ENCODE results near the gene GABBR1. TPM values are rescaled to one million over a fixed set of nuclear protein-coding genes. Genes with fewer than 3 reads are reported as not detected.

The GABBR1 gene
- total and polyA plus RNA-seq, 2 donors from 2014 or later: 12.7 to 46.7 TPM

DNA sequence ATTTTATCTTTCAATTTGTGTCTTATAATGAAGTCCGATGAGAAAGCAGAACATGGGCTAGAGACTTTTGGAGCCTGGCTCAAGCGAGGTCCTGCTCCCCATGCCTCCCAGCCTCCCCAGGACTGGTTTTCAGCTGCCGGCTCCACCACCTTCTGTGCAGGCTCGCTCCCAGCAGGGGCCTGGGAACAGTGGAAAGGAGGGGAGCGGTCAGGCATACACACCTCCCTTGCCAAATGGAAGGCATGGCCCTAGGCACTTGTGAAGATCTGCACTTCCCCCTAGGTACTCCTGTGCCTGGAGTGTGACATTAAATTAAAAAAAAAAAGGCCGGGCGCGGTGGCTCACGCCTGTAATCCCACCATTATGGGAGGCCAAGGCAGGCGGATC is 19.2 kb upstream of the GABBR1 start:
- no peak for DNase-seq
- H3K4me3 ChIP-seq (ENCODE audit: low read length in 3 of 3): no peak overlapping the region
- H3K9me3 ChIP-seq (ENCODE audit: control insufficient read depth in 2 of 3, insufficient read depth in 1 of 3, low read length in 3 of 3): no peaks in the 10 kb centered on the region
- TF ChIP-seq, protein P1, sequence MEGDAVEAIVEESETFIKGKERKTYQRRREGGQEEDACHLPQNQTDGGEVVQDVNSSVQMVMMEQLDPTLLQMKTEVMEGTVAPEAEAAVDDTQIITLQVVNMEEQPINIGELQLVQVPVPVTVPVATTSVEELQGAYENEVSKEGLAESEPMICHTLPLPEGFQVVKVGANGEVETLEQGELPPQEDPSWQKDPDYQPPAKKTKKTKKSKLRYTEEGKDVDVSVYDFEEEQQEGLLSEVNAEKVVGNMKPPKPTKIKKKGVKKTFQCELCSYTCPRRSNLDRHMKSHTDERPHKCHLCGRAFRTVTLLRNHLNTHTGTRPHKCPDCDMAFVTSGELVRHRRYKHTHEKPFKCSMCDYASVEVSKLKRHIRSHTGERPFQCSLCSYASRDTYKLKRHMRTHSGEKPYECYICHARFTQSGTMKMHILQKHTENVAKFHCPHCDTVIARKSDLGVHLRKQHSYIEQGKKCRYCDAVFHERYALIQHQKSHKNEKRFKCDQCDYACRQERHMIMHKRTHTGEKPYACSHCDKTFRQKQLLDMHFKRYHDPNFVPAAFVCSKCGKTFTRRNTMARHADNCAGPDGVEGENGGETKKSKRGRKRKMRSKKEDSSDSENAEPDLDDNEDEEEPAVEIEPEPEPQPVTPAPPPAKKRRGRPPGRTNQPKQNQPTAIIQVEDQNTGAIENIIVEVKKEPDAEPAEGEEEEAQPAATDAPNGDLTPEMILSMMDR (IDR thresholded peaks at IDR 0.05; ENCODE audit: borderline replicate concordance, extremely low read depth, insufficient read depth): no peak
- no peak overlapping the region for H3K27ac ChIP-seq (ENCODE audit: low read depth in 2 of 2, low read length in 2 of 2)
- H3K4me1 ChIP-seq (ENCODE audit: control insufficient read depth in 2 of 3, insufficient read depth in 2 of 3, low read depth in 1 of 3, low read length in 3 of 3): peaks cover 0 to 9% (median 4%) of the 10 kb centered on the region in 3 donors
- H3K27me3 ChIP-seq (ENCODE audit: control insufficient read depth, insufficient read depth, low read length): no peaks in the 10 kb centered on the region
- H3K36me3 ChIP-seq (ENCODE audit: control insufficient read depth in 2 of 3, insufficient read depth in 3 of 3, low read length in 3 of 3): no peaks in the 10 kb centered on the region
- intact Hi-C loops (cut with DNase I): no loop called here
- no peak for FAIRE-seq
- no peak overlapping the region for H3K9ac ChIP-seq (ENCODE audit: low read length in 3 of 3)

DNA sequence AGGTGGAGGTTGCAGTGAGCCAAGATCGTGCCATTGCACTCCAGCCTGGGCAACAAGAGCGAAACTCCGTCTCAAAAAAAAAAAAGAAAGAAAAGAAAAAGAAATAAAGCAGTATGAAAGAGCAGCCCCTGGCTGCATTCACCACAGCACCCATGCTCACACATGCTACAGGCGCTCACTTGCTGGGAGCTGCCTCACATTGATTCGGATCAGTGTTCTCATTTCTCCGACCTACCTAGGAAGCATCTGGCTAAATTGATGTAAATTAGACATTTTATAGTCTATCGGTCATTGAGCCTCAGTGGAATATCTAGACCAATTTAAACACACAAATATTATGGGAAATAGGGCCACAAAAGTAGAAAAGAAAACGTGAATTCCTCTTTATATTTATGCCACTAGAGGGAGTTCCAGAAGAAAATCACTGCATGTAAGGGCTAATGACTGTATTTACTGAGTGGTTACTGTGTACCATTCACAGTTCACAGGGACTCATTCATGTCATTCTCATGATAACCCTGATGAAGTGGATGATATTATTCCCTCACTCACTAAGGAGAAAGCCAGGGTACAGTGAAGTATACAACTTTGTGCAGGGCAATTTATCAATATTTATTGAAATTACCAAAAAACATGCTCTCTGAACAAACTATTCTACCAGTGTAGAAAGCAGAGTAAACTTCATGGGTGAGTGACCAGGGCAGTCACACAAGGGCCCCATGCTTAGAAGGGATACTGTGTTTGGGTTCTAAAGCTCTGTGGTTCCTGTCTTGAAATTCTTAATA is 18.6 kb upstream of the GABBR1 start:
- H3K9me3 ChIP-seq (ENCODE audit: control insufficient read depth in 2 of 3, insufficient read depth in 1 of 3, low read length in 3 of 3): no peaks in the 10 kb centered on the region
- no peak overlapping the region for H3K4me3 ChIP-seq (ENCODE audit: low read length in 3 of 3)
- H3K4me1 ChIP-seq (ENCODE audit: control insufficient read depth in 2 of 3, insufficient read depth in 2 of 3, low read depth in 1 of 3, low read length in 3 of 3): peaks cover 0 to 9% (median 4%) of the 10 kb centered on the region in 3 donors
- H3K36me3 ChIP-seq (ENCODE audit: control insufficient read depth in 2 of 3, insufficient read depth in 3 of 3, low read length in 3 of 3): no peaks in the 10 kb centered on the region
- DNase-seq (peak in 1 of 5 donors; percentile 25), FAIRE-seq (peak; percentile 63)
- H3K27ac ChIP-seq (ENCODE audit: low read depth in 2 of 2, low read length in 2 of 2): no peak overlapping the region
- intact Hi-C loops (cut with DNase I): no loop called here
- TF ChIP-seq, protein P1 (IDR thresholded peaks at IDR 0.05; ENCODE audit: borderline replicate concordance, extremely low read depth, insufficient read depth): peak; percentile 36
- H3K27me3 ChIP-seq (ENCODE audit: control insufficient read depth, insufficient read depth, low read length): no peaks in the 10 kb centered on the region
- H3K9ac ChIP-seq (ENCODE audit: low read length in 3 of 3): no peak overlapping the region

DNA sequence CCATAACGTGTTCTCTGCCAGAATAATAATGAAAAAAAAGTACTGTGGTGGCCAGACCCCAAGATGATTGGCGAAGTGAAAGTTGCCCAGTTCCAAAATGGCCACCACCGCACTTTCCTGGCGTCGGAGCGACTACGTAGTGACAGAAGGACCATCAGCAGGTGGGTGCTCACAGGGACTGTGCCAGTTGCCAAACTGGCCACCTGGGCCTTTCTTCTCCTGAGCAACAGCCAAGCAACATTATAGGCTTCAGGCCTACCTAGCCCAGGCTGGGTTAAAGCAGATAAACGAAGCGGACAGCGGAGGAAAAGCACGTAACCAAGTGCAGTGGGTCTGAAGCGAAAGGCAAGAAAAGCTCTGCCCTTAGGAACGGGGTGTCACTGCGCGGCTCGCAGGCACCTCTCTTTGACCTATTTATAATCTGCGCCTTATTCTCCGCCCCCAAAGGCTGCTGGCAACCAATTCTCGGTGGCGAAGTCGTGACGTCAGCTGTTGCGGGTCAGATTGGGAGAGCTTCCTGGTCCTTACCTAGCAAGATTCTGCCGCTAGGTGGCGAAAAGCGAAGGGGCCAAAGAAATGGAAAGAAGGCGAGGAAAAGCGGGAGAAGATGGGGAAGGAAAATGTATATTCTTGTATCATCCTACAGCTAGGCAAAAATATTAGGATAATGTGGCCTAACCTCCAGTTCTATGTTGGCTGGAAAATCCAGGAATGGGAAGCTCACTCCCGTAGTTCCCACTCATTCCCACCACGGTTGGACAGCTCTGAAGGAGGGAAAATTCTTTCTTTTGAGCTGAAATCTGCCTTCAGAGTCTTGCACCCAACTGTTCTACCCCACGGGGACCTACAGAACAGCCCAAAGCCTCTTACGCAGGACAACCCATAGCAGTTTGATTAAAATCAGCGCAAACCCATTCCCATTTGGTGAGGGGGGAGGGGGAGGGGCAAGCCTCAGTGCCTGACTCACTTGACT is 17.0 kb upstream of the GABBR1 start:
- FAIRE-seq (peak; percentile 93), DNase-seq (peak; percentile 97 to 99 (median 98))
- H3K4me3 ChIP-seq (ENCODE audit: low read length in 3 of 3): peak overlapping the region; percentile 80 to 100 (median 82)
- no peaks in the 10 kb centered on the region for H3K27me3 ChIP-seq (ENCODE audit: control insufficient read depth, insufficient read depth, low read length)
- TF ChIP-seq, protein P1 (IDR thresholded peaks at IDR 0.05; ENCODE audit: borderline replicate concordance, extremely low read depth, insufficient read depth): peak; percentile 95
- H3K9ac ChIP-seq (ENCODE audit: low read length in 3 of 3): peak overlapping the region; percentile 63 to 99 (median 80)
- intact Hi-C loops (cut with DNase I): no loop called here
- H3K9me3 ChIP-seq (ENCODE audit: control insufficient read depth in 2 of 3, insufficient read depth in 1 of 3, low read length in 3 of 3): no peaks in the 10 kb centered on the region
- peak overlapping the region; percentile 92 to 98 for H3K27ac ChIP-seq (ENCODE audit: low read depth in 2 of 2, low read length in 2 of 2)
- no peaks in the 10 kb centered on the region for H3K36me3 ChIP-seq (ENCODE audit: control insufficient read depth in 2 of 3, insufficient read depth in 3 of 3, low read length in 3 of 3)
- H3K4me1 ChIP-seq (ENCODE audit: control insufficient read depth in 2 of 3, insufficient read depth in 2 of 3, low read depth in 1 of 3, low read length in 3 of 3): peaks cover 0 to 9% (median 4%) of the 10 kb centered on the region in 3 donors

Data from kidney (tissue), 14 donors.